Left renal cortex interstitium (tissue), 4 donors: ENCODE measurements around the gene VPS37B. TPM values are rescaled to one million over a fixed set of nuclear protein-coding genes. Genes with fewer than 3 reads are reported as not detected.
A peak's percentile ranks its signal among the peaks of the same experiment; 100 is the strongest.

Experiments
- DNase-seq, 4 donors: peaks; one replicate each; pipeline ENCODE4 v3.0.0-alpha.2; 2013; ENCODE audit warnings: low read depth in 4 of 4, low spot score in 2 of 4, missing footprints in 1 of 4
- polyA plus RNA-seq, 4 donors: library from polyadenylated mRNA; unstranded; fragments of 120-200 nt; gene quantifications; one replicate each; pipeline ENCODE4 v1.2.1, GENCODE V29; 2013; ENCODE audit not compliant: insufficient read length in 4 of 4

VPS37B gene
- polyA plus RNA-seq, 4 donors, result 22.4 to 27.7 (median 26.4) TPM

DNA sequence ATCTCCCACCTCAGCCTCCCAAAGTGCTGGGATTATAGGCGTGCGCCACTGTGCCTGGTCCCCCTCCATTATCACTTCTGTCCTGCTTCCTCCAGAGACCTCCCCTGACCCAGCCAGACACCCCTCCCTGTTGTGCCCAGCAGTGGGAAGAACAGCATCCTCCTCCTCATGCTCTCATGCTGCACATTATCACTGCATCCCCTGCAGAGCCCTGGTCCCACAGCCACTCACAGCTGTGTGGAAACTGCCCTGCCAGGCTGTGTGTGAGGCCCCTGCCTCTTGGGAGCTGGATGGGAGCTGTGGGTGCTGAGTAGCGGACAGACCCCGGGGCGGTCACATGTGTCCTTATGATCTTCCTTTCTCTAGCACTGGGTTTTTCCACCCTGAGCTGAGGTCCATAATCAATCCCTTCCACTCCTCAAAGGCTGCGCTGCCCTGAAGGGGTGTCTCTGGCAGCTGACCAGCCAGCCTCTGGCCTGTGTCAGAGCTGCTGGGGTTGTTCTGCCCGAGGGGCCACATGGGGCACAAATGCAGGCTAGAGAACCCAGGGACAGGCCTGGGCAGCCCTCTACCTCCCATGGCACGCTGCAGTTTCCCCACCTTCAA is 51.5 kb downstream of the VPS37B start:
- no peak for DNase-seq

GRCh38 chr12:122843455-122843854 is 52.5 kb downstream of the VPS37B start:
- DNase-seq, result no peak

- no peak for DNase-seq
These were observed 53.2 kb downstream of the VPS37B start for GRCh38 chr12:122842505-122843405.

DNA sequence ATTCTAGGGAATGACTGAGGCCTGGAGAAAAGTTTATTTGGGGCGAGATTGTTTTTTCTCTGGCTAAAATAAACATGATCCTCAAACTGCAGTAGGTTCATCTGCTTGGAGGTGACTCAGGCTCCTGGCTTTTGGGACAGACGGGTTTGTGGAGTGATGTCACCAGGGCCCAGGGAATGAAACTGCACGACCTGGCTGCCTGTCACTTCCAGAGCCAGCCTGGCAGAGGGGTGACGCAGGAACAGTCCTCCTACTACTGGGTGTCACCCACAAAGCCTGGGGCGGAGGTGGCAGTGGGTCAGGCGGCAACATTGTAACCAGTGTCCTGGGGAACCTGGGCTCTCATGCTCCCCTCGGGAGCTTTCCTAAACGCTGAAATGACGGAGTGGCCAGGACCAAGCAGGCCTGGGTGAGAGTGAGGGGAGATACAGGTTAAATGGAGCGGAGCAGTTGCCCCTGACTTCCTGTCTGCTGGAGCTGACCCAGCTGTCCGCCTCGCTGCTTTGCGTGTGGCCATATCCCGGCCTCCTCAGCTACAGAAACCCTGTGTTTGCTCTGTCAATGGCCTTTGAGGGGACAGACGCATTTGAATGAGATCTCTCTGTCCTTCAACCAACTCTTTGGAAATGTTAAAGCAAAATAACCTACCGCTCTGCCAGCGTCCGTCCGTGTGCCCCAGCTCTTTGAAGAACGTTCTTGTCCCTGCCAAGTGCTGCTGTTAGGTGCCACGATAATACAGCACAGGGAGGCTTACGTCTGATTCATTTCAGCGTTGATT is 54.2 kb downstream of the VPS37B start:
- DNase-seq, result peak in 1 of 4 donors; percentile 61

DNA sequence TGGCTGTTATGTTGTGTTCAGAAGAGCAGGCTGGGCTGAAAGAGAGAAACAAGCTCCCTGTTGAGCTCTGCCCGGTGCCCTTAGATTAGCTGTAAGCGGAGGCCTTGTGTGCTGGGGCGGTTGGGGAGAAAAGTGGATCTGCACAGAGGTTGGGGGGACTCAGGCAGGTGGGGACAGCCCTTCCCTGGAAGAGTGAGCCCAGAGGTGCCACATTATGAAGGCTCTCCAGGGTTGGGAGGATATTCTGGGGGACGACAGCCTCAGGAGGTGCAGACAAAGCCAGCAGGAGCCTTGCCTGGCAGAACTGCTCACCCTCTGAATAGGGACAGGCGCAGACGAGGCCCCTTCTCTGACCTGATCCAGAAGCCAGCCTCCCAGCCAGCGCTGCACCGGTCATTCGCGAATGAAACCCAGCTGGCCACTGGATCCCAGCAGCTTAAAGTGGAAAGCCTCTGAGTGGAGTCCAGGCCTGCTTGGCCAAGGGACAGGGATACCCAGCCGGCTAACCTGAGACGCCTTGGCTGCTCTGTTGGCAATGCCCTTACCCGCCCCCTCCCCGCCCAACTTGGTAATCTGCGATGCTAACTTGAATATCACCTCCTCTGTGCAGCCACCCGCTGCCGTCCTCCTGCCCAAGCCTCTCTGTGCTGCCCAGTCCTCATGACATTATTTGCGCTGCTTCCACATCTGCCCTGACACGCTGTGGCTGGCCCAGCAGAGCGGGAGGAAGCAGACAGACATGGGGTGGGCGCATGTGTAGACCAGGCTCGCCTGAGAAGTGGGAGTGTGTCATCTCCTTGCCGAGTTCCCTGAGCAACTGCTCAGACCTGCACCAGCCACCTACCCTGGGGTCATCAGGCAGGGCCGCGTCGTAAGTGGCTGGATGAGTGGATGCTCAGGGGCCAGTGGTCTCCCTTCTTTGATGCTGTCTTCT is 55.1 kb downstream of the VPS37B start:
- DNase-seq, result no peak

- DNase-seq, result no peak
These were observed 55.9 kb downstream of the VPS37B start for GRCh38 chr12:122839907-122840554.

DNA sequence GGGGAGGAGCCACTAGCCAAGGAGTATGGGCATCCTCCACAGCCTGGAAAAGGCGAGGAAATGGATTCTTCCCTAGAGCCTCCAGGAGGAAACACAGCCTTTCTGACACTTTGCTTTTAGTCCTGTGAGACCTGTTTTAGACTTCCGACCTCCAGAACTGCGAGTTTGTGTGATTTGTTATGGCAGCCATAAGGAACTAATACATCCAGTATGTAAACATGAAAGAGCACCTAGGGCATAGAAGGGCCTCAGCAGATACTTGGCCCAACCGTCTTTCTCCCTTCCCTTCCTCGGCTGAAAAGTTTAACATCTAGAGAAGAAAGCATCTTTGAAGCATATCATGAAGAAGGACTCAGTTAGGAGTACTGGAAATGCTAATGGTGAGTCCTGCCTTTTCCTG is 57.1 kb downstream of the VPS37B start:
- DNase-seq, result no peak

DNA sequence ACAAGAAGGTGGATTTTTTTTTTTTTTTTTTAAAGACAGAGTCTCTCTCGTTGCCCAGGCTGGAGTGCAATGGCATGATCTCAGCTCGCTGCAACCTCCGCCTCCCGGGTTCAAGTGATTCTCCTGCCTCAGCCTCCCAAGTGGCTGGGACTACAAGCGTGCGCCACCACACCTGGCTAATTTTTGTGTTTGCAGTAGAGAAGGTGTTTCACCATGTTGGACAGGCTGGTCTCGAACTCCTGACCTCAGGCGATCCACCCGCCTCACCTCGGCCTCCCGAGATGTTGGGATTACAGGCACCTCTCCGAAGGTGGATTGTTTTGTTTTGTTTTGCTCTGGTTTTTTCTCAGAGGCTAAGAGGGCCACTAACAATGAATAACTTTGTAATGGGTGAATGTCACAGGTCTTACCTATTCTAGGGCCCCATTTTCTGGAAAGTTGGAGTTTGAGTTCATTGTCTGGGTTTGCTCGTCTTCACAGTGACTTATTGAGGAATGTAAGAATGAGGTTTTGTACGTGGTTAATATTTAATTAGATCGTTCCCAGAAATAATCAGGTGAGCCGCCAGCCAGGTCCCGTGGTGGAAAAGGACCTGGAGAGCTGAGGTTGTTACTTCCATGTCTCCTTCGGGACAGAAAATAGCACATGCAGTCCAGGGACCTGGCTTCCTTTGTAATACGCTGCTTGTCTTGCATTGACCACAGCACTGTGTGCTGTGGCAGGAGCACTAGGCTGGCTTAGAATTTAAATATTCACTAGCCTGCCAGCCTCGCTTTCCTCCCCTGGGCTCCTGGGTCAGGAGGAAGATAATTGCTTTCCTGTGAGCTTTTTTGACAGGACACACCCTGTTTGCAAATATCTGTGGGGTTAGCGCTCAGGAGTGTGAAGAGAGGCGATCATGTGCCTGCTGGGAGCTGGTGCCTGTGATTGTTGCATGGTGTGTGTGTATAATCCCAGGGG is 58.3 kb downstream of the VPS37B start:
- no peak for DNase-seq

DNA sequence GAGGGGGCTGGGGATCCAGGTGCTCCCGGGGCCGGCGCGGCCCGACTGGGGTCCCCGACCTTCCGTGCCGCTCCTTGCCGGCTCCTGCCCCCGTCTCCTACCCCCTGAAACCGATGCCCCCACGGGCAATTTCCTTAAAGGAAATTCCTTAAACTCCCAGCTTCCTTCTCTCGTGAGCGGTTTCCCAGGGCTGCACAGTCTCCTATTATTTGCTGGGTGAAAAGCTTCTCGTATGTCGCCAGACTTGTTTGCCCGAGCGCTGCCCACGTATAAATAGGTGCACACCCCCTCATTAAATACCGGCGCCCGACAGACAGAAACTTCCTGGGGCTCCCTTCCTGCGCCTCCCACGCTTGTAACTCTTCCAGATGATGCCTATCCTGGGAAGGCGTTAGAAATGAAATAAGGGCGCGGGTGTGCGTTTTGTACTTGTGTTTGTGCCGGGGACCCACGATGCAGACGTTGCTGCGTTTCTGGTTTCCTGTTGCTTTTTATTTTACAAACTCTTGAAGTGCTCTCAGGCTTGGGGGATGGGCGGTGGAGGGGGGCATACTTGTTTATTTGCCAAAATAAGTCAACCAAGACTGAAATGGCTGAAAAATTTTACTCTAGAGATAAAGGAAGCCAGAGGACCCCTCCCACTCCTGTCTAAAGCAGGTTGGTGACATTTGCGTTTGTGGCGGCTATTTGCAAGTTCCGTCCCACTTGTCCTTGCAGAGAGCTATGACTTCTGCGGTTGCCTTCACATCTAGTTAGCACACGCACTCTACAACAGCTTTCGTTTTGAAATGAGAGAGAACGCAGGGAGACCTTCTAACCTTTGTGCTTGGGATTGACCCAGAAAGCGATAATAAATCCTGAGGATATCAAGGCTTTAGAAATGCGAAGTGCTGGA is 59.6 kb downstream of the VPS37B start:
- DNase-seq, result peak in 1 of 4 donors; percentile 44

DNA sequence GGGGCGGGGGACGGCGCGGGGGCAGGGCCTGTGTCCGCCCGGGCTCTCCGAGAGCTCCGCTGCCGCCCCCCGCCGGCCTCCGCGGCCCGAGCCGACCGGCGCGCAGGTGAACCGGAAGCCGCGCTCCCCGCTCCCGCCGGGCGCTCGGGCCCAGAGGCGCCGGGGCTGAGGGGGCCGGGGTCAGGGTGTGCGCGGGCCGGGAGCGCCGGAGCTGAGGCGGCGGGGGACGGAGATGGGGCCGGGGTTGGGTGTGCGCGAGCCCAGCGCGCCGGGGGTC is 60.2 kb downstream of the VPS37B start:
- DNase-seq, result no peak

GRCh38 chr12:122834921-122835749 is 60.8 kb downstream of the VPS37B start, which contains the start of gene HIP1R:
Gene HIP1R (plus strand): TSS chr12:122835457. CDS start chr12:122835551, 94 bp downstream.
- no peak for DNase-seq

- DNase-seq, result peak in 2 of 4 donors; percentile 73 to 75
These were observed 61.6 kb downstream of the VPS37B start for GRCh38 chr12:122834104-122834920.

DNA sequence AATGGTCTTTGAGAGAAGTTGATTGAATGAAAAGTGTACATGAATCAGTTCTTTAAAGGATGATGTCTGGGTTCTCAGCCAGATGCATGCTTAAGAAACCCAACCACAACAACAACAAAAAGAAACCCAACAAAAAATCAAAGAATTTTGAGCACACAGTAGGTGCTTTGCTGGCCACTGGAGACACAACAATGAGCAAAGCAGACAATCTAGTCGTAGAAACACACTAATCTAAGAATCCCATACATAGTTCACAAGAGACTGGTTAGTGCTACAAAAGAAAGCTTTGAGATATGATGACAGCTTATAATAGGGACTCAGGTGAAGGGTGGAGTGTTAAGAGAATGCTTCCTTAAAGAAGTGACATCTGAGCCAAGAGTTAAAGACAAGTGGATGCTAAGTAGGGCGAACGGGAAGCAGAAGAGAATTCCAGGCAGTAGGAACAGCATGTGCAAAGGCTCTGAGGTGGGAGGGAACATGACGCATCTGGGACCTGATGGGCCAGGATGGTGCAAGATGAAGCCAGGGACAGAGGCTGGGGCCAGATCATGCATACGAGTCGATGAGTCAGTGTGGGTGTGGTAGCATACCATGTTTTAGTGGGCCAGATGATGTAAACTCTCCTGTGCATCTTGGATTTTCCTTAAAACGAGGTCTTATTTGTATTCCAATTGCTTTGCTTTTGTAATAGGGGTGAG is 65.3 kb downstream of the VPS37B start:
- no peak for DNase-seq

DNA sequence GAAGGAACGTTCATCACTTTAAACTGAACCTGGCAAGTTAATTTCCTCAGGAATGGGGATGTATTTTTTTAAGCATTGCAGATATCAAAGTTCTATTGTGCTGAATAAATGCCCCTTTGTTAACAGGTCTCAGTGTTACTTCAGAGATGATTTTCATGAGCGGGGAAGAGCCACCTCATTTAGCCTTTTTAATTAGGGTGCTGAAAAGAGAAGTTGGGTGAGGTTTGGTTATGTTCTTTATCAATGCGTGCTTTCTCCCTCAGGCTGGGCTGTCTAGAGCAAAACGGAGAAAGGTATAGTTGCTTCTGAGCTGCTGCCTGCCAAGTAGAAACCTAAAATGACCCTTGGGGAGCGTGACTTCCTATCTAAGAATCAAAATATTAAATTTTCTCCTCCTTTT is 68.7 kb downstream of the VPS37B start:
- no peak for DNase-seq
